ENCODE measurements around the gene RASA3.
"Not testable (repeated sequence)": the region's sequence is repeated elsewhere in the genome, so short reads cannot be mapped to it uniquely, and the experiment has no call there.

Gene RASA3

DNA sequence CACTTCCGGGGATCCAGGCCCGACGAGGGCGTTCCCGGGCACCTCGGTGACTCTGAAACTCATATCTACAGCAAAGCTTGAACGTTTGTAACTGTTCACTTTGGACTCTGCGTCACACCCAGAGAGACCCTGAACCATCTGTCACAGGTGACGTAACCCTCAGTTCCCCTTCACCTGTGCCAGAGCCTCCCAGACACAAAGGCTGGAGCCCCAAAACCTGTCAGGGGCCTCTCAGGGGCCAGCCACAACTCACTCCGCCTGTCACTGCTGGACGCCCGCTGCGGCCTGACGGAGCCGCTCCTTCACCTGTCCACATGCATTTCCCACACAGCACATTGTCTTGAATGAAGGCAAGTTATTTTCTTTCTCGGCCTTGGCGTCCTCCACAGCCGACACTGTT, 8.0 kb downstream of the RASA3 start:
- no peak for DNase-seq

DNA sequence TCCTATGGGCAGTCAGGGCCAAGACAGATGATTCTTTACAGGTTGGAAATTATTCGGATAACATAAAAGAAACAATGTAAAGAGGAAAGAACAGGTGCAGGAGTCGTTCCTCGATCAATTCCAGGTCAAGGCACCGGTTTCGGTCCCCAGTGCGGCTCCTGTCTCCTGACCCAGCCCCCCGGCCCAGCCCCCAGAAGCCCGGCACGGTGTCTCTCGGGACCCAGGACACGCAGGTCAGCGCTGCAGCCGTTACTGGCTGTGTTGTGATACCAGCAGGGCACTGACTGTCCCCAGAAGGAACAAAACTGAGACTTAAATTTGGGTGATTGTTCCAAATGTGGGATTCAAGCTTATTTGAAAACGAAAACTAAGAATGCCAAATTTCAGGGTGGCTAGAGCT, 8.5 kb downstream of the RASA3 start:
- no peak for DNase-seq

DNA sequence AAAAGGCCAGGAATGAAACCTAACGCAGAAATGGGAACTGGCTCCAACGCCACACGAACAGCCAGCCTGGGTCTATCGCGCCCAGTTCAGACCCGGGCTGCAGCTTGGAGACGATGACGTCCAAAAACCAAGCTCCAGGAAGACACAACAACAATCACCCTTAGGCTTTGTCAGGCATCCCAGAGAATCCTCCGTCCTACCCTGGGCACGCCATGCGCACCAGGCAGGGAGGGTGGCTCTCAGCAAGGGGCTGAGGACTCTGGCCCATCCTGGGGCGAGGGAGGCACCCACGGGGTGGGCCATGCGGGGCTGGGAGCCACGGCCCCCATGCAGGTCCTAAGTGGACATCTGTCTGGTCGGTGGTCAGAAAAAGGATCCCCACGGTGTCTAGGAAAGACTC, 9.0 kb downstream of the RASA3 start:
- no peak for DNase-seq

DNA sequence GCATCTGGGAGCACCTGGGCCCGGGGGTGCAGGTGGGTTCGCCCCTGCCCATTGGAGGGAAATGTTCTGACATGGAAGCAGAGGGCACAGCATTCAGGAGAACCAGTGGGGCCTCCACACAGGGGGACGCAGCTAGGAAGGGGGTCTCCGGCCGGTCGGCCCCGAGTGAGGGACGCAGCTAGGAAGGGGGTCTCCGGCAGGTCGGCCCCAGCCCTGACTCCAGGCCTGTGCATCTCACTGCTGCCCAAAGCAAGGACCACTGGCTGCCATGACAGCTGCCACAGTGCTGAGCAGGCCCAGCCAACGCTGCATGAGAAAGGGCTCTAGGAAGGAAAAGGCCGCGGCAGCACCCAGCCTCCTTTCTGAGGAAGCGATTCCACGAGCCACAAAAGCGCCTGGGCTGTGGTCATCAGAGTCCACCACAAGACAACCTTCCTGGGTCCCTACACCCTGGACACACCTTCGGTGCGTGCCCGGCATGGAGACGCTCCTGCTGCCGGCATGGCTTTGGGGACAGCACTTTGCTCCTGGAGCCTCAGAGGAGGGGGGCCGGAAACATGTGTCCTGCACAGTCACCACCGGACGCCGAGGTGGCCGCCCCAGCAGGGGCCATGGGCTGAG, 9.7 kb downstream of the RASA3 start:
- DNase-seq, result no peak

DNA sequence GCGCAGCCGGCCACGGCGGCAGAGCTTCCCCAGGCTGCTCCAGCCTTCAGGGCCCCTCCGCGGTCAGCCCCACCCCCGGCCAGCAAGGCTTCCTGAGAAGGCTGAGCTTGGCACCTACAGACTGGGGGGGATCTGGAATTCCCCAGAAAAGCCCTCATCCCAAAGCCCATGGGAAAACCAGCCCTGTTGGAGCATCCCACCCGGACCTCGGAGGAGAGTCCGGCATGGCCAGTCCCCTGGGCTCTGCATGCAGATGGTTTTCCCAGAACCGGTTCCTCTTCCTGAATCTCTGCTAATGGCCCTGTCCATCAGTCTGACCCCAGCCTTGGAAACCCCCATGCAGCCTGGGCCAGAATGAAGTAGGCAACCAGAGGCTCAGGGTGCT, 10.3 kb downstream of the RASA3 start:
- no peak for DNase-seq

DNA sequence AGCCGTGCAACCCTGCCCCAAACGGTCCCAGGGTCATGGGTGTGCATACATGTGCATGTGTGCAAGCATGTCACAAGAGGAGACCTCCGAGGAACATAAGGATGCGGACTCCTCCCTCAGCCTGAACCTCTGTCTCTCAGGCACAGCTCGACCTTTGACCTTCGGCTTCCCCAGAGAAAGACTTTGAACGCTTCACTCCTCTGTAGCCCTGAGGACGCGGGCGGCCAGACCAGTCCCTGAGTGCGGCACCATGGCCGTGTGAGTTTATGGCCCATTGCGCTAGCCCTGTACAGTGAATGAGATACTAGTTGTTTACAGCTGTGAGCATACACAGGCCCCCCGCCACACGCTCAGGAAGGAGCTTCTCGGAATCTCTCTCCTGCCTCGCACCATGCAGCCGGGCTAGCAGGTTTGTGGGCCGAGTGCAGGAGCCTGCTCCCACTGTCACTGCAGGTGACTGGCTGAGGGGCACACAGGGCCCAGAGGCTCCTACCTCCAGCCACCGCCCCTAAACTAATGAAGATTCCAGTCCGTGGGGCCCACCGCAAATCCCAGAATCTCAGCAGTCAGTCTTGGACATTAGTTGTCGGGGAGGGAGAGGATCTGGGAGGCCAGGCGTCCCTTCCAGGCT, 10.8 kb downstream of the RASA3 start:
- peak; percentile 68 for DNase-seq

DNA sequence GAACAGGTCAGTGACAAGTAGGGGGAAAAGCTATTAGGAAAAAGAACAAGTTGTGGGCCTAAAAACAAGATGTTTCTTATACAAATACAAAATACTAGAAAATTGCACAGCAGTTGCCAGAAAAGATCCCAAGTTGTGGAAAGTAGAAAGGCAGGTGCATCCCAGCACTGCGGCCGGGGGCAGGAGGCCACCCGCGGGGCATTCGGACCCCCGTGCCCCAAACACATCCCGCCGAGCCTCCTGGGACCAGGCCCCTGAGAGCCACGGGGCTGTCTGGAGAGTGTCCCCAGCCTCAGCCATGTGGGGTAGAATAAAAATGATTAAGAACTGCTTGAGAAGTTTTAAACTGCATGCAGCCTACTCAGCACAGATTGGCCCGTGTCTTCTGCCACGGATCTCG, 11.4 kb downstream of the RASA3 start:
- no peak for DNase-seq

DNA sequence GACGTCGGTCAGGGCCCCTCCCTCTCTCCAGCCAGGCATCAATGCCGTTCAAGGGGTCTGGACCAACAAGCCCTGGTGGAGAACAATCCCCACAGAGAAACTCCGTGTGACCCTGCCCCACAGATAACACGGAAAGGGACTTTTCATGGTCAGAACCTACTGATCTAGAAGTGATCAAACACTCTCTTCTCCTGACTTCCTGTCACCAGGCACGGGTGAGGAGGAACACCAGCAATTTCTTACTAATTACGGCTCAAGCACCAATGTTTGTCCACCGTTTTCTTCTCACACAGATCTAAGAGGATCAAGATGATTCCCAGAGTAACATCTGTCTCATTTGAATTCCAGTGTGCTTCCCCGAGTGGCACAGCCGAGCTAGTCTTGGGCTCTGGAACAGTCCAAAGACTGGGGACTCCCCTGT, 11.8 kb downstream of the RASA3 start:
- peak; percentile 79 for DNase-seq

DNA sequence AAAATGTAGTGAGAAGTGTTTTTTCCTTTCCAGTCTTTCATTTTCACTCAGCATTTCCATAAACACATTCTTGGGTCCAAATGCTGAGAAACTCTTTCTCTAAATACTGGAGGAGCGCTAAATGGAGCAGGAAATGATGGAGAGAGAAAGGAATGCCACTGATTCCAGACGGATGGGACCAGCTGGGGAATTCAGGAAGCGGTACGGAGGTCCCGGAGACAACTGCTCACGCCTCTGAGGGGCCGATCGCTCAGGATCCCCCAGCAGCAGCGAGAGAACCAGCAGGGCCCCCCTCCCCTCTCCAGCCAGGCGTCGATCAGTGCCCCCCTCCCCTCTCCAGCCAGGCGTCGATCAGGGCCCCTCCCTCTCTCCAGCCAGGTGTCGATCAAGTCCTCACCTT, 13.2 kb downstream of the RASA3 start:
- peak; percentile 98 for DNase-seq

DNA sequence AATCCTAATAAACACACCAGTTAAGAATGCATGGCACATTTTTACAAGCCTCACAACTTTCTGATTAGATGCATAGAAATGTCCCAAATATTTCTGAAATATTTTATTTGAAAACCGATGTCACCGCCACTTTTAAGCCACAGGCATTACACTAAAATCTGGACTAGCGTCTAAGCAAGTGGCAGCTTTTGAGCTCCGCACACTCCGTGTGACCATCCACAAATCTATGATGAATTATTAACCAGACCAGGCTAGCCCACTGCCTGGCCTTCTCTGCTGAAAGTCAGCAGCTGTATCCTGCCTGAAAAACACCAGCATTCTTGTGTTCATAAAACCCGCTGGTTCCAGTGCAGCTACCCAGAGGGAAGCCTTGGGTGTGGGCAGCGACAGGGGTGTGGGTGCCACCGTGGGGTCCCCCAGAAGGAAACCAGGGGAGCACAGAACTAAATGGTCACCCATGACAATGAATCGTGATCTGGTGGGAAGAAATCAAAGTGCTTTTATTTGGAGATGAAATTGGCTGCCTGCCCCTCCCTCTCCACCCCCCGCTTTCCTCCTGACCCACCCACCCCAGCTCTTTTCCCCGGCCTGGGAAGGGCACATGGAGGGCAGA, 13.8 kb downstream of the RASA3 start:
- DNase-seq, result peak; percentile 65

DNA sequence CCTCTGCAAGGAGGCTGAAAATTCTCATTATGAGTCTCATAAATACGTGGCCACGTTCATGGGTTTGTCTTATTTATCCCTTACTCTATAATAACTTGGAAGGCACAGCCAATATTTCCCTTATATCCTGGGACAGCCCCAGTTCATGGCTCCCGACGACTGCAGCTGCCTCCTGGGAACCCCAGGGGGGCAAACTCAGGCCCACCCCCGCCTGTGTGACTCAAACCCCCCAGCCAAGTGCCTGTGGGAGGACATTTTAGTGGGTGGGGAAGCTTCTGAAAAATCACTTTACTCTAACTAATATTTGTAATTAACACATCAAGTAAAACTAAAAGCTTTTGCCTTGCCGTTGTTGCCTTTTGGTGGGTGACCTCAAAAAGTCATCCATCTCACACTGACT, 14.3 kb downstream of the RASA3 start:
- DNase-seq, result no peak

DNA sequence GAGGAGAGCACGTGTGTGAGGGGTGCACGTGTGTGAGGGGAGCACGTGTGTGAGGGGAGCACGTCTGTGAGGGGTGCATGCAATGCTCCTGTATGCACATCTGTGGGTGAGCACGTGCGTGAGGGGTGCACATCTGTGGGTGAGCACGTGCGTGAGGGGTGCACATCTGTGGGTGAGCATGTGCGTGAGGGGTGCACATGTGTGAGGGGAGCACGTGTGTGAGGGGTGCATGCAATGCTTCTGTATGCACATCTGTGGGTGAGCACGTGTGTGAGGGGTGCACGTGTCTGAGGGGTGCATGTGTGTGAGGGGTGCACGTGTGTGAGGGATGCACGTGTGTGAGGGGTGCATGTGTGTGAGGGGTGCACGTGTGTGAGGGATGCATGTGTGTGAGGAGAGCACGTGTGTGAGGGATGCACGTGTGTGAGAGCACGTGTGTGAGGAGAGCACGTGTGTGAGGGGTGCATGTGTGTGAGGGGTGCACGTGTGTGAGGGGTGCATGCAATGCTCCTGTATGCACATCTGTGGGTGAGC, 15.0 kb downstream of the RASA3 start:
- not testable (repeated sequence) for DNase-seq

DNA sequence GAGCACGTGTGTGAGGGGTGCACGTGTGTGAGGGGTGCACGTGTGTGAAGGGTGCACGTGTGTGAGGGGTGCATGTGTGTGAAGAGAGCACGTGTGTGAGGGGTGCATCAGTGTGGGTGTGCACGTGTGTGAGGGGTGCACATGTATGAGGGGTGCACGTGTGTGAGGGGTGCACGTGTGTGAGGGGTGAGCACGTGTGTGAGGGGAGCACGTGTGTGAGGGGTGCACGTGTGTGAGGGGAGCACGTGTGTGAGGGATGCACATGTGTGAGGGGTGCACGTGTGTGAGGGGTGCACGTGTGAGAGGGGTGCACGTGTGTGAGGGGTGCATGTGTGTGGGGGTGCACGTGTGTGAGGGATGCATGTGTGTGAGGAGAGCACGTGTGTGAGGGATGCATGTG, 15.7 kb downstream of the RASA3 start:
- DNase-seq, result peak; percentile 32

DNA sequence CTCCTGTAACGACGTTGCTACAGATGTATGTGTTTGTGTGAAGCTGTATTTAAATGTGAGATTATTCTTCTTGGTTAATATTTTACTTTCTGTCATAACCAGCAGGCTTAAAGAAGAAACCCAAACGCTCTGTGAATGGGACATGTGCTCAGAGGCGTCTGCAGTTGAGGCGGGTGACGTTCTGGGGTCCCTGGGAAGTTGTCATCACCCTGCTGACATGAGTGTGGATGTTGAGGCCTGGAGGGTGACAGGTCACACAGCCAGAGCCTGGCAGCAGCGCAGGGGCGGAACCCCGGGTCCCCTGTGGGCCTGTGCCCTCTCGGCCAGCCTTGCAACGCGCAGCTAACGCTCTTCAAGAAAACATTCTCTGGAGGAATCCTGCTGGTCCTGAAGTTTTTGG, 16.6 kb downstream of the RASA3 start:
- DNase-seq, result peak; percentile 48

DNA sequence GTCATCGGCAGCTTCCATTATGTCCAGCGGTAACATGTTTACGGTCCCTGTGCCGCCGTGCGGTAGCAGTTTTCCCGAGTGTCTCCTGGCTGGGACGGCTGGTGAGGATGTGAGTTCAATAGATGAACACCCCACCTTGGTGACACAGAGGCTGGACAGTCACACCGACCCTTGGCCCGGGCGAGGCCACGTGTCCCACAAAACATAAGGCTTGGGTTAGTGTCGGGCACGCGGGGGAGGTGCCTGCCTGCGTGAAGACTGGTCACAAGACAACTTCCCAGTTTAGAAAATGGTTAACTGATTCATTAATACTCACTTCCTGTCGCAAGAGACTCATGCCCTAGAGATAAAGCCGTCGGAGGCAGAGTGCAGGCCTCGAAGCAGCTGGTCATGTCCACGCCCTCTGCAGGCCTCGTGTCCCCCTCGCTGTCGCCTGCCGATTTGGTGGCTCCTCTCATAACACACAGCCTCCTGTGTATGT, 17.2 kb downstream of the RASA3 start:
- peak; percentile 66 for DNase-seq

DNA sequence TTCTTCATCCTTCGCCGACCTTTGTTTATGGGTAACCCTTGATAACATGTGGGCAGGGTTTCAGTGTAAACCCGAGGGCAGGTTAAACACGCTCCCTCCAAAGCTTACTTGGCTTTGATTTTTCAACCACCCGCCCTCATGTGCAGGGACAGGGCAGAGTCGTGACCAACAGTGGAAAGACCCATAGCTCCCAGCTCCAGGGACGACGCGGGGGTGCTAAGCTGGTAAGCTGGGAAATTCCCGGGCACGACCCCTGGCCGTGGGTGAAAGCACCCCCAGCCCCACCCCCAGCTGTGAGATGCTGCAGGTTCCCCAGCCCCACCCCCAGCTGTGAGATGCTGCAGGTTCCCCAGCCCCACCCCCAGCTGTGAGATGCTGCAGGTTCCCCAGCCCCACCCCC, 17.8 kb downstream of the RASA3 start:
- peak; percentile 18 for DNase-seq

DNA sequence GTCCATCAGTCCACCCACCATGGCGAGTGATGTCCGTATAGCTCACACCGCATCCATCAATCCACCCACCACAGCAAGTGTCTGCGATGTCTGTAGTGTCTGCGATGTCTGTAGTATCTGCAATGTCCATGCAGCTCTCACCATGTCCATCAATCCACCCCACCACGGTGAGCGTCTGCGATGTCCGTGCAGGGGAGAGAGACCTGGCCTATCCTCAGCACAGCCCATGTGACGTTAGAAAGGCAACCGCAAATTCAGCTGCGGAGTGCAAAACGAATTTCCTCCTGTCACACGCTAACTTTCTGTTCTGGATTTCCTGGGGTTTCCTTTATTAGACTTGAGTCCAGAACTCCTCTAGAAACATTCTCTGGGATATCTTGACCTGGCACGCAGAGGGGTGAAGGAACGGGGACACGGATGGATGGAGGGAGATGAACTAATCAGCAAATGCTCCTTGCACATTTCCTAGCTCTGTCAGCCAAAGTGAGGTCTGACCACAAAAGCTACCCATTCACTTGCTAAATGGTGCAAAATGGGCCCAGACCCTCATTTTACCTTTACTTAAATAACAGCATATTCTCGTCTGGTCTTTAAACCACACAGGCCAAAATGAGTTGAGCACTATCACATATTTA, 18.3 kb downstream of the RASA3 start:
- no peak for DNase-seq

DNA sequence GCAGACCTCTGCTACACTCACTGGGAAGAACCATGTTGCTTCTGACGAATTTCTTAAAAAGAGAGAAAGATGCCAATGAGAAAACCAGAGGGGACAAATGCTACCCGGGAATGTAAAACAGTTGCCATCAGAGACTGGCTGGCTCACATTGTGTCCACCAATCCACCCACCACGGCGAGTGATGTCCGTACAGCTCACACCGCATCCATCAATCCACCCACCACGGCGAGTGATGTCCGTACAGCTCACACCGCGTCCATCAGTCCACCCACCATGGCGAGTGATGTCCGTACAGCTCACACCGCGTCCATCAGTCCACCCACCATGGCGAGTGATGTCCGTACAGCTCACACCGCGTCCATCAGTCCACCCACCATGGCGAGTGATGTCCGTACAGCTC, 19.0 kb downstream of the RASA3 start:
- not testable (repeated sequence) for DNase-seq

DNA sequence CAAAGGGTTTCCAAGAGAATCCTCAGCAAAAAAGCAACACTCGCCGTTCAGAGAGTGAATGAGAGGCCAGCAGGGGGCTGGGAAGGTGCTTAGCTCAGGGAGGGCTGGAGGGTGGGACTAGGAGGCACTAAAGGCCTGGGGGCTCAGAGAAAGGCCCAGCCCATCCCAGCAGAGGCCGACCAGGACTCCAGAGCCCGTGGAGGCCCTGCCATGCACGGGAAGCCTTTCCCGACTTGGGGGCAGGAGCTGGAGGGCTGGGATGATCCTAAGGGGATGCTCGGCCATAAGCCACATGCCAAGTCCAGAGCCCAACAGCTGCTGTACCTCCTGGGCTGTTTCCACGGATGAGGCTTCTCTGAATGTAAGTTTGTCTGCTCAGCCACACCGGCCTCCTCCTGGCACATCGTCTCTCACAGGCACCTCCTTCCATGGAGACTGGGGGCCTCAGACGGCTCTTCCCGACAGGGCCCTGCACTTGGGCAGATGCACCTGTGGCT, 19.5 kb downstream of the RASA3 start:
- DNase-seq, result peak; percentile 74

DNA sequence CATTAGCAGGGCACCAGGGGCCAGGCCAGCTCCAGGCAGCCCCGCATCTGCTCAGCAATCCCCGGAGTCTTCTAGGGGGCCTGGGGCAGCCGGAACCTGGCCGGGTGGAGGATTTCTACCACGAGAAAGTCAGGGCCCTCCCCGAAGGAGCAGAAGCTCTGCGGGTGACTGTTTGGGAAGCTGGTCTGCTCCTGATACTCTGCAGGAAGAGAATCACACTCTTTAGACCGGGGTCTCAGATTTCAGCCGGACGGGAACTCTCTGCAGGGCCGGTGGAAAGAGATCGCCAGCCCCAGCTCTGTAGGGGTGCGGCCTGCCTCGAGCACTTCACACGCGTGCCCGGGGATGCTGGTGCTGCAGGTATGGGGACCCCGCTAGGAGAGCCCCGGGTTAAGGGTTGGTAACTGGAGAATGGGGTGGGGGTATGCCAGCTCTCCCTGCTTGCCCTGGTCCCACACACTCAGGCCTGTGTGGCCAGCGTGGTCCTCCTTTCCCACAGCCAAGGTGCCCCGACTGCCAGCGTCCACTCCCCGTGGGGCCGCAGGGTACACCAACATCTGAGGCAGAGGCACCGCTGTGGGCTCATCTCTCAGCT, 20.1 kb downstream of the RASA3 start:
- peak; percentile 55 for DNase-seq

DNA sequence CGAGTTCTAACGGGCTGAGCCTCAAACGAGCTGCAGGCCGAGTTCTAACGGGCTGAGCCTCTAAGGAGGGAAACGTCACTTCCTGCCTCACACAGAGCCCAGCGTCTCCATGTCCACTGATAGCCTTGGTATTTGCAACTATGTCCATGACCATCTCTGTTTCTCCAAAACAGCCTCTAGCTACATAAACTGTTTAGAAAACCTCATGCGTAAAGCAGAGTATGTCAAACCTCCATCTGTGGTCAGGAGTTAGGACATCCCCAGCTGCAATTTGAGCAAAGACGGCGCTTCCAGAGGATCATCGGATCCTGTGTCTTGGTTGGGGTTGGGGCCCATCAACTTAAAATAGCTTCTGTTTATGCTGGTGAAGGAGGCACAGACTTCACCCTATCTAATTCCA, 20.8 kb downstream of the RASA3 start:
- DNase-seq, result no peak

DNA sequence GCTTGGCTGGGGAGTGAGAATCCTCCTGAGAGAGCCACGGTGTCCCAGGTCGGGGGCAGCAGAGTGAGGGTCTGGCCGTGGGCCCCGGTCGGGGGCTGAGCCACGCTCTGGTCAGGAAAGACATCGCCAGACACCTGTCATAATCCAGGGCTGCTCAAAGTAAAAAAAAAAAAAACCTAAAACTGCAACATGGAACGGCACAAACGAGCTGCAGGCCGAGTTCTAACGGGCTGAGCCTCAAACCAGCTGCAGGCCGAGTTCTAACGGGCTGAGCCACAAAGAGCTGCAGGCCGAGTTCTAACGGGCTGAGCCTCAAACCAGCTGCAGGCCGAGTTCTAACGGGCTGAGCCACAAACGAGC, 21.6 kb downstream of the RASA3 start:
- DNase-seq, result not testable (repeated sequence)
